SK-N-SH (cell line): Measurements from ENCODE around the gene TMEM213. TPM values are rescaled to one million over a fixed set of nuclear protein-coding genes. Genes with fewer than 3 reads are reported as not detected.

ENCODE experiments used
- CTCF ChIA-PET: fragments of 300-600, 350-600 bp; formaldehyde crosslinking; extraction: SDS; loops from one replicate; lab custom pipeline; 2021; lab: Yijun Ruan, JAX
- POLR2A ChIA-PET: fragments of 350-600 bp; sonication (Branson Sonifier 250); formaldehyde crosslinking; extraction: SDS; loops from one replicate; lab custom pipeline; 2020; ENCODE audit warnings: antibody characterized with exemption, inconsistent platforms; lab: Yijun Ruan, JAX
- DNase-seq: peaks from one replicate; pipeline ENCODE4 v3.0.0; 2012
- H2AFZ ChIP-seq: fragments of 200-600 bp; sonication (generic); 2 replicates; pipeline ENCODE4 v1.8.1; 2016; ENCODE audit warnings: antibody characterized with exemption, mild to moderate bottlenecking, low read depth
- H3F3A ChIP-seq: fragments of 200-600 bp; sonication (generic); replicated peaks from 2 replicates; pipeline ENCODE3; 2016; ENCODE audit warnings: antibody characterized with exemption, mild to moderate bottlenecking; ENCODE audit not compliant: insufficient read depth
- H3K27ac ChIP-seq, 2 experiments: fragments of 200-500 bp in 1 of 2; fragments of 200-600 bp in 1 of 2; sonication (Bioruptor generic) in 1 of 2; sonication (generic), shearing (Covaris generic) in 1 of 2; 2 replicates each; pipeline versions ENCODE4 v1.5.1 to v1.6.1; 2014 to 2016; ENCODE audit warnings: low read depth in 2 of 2, inconsistent platforms in 1 of 2, low read length in 1 of 2, mild to moderate bottlenecking in 1 of 2, mixed read lengths in 1 of 2
- H3K27me3 ChIP-seq: fragments of 200-600 bp; sonication (generic), shearing (Covaris generic); 2 replicates; pipeline ENCODE4 v1.6.1; 2016; ENCODE audit warnings: mixed run types; ENCODE audit not compliant: insufficient read depth
- H3K36me3 ChIP-seq, 2 experiments: fragments of 200-500 bp in 1 of 2; fragments of 200-600 bp in 1 of 2; sonication (Bioruptor generic) in 1 of 2; sonication (generic) in 1 of 2; replicated peaks in 1 of 2; 2 replicates each; pipeline versions ENCODE3 to v1.5.1; 2014 to 2016; ENCODE audit warnings: low read length in 1 of 2, mild to moderate bottlenecking in 1 of 2; ENCODE audit not compliant: insufficient read depth in 2 of 2, control insufficient read depth in 1 of 2
- H3K4me1 ChIP-seq, 2 experiments: fragments of 200-500 bp in 1 of 2; fragments of 200-600 bp in 1 of 2; sonication (Bioruptor generic) in 1 of 2; sonication (generic), shearing (Covaris generic) in 1 of 2; 2 replicates each; pipeline versions ENCODE4 v1.5.1 to v1.6.1; 2014 to 2016; ENCODE audit warnings: low read depth in 1 of 2, low read length in 1 of 2, mixed run types in 1 of 2; ENCODE audit not compliant: insufficient read depth in 2 of 2, control insufficient read depth in 1 of 2
- H3K4me2 ChIP-seq: fragments of 200-600 bp; sonication (generic), shearing (Covaris generic); 2 replicates; pipeline ENCODE4 v1.6.1; 2017; ENCODE audit warnings: mixed run types
- H3K4me3 ChIP-seq, 2 experiments: fragments of 200-500 bp in 1 of 2; fragments of 200-600 bp in 1 of 2; sonication (Bioruptor generic) in 1 of 2; sonication (generic), shearing (Covaris generic) in 1 of 2; 2 replicates each; pipeline versions ENCODE4 v1.5.1 to v1.8.1; 2014 to 2016; ENCODE audit warnings: low read depth in 2 of 2, inconsistent platforms in 1 of 2, low read length in 1 of 2, mild to moderate bottlenecking in 1 of 2, mixed read lengths in 1 of 2, moderate library complexity in 1 of 2
- H3K79me2 ChIP-seq: fragments of 200-600 bp; sonication (generic); 2 replicates; pipeline ENCODE4 v1.8.1; 2017; ENCODE audit warnings: mild to moderate bottlenecking; ENCODE audit not compliant: insufficient read depth
- H3K9ac ChIP-seq: fragments of 200-600 bp; sonication (generic); 2 replicates; pipeline ENCODE4 v1.6.1; 2017; ENCODE audit warnings: mixed run types
- H3K9me2 ChIP-seq: fragments of 200-600 bp; sonication (generic); 2 replicates; pipeline ENCODE4 v1.6.1; 2017; ENCODE audit warnings: mixed run types
- H3K9me3 ChIP-seq: fragments of 200-600 bp; sonication (generic); 2 replicates; pipeline ENCODE4 v1.6.1; 2017; ENCODE audit warnings: mixed run types, mild to moderate bottlenecking, moderate library complexity
- H4K20me1 ChIP-seq: fragments of 200-600 bp; sonication (generic); 2 replicates; pipeline ENCODE4 v1.6.1; 2017; ENCODE audit warnings: mild to moderate bottlenecking, mixed run types; ENCODE audit not compliant: insufficient read depth
- CHD2 ChIP-seq: fragments of 150-350 bp; IDR thresholded peaks from 2 replicates; pipeline ENCODE4 v1.6.1; 2018; ENCODE audit warnings: low read length; ENCODE audit not compliant: partially characterized antibody
- FOSL2 ChIP-seq: IDR thresholded peaks from 2 replicates; pipeline ENCODE4 v1.4.0; 2012; ENCODE audit warnings: low read depth, mild to moderate bottlenecking, moderate library complexity, borderline replicate concordance
- FOXM1 ChIP-seq: IDR thresholded peaks from 2 replicates; pipeline ENCODE4 v1.4.0; 2012; ENCODE audit warnings: low read depth, mild to moderate bottlenecking
- GABPA ChIP-seq: IDR thresholded peaks from 2 replicates; pipeline ENCODE4 v1.4.0; 2012; ENCODE audit warnings: low read depth, mild to moderate bottlenecking
- MAX ChIP-seq: IDR thresholded peaks from 2 replicates; pipeline ENCODE4 v1.4.0; 2012; ENCODE audit warnings: low read depth
- NRF1 ChIP-seq: IDR thresholded peaks from 2 replicates; pipeline ENCODE4 v1.6.1; 2012; ENCODE audit warnings: low read depth, mild to moderate bottlenecking, low read length
- SMC3 ChIP-seq: IDR thresholded peaks from 2 replicates; pipeline ENCODE4 v1.6.1; 2012; ENCODE audit warnings: low read depth, low read length, improper control_type of control experiment
- TAF1 ChIP-seq: IDR thresholded peaks from 2 replicates; pipeline ENCODE4 v1.6.1; 2012; ENCODE audit warnings: low read depth, mild to moderate bottlenecking, low read length, moderate library complexity, borderline replicate concordance
- USF1 ChIP-seq: IDR thresholded peaks from 2 replicates; pipeline ENCODE4 v1.4.0; 2012; ENCODE audit warnings: low read depth, borderline replicate concordance
- WGBS: methylation state at CpG from one replicate; pipeline ENCODE4 v1.1.6; 2017; ENCODE audit warnings: low lambda C conversion rate; 5-methylcytosine and 5-hydroxymethylcytosine counted together
- polyA plus RNA-seq, 3 experiments: library from polyadenylated mRNA; depleted of rRNA; stranded (reverse); fragments of >200 nt; gene quantifications; 2 replicates each; pipeline ENCODE4 v1.2.3, GENCODE V29; 2012
- TF ChIP-seq, protein P1 (sequence below): fragments of 150-350 bp; IDR thresholded peaks from 2 replicates; pipeline ENCODE4 v1.6.1; 2017; ENCODE audit warnings: antibody characterized with exemption, low read length, low read depth, borderline replicate concordance
- TF ChIP-seq, protein P2 (sequence below): IDR thresholded peaks from 2 replicates; pipeline ENCODE4 v1.4.0; 2012; ENCODE audit warnings: low read depth, borderline replicate concordance

TMEM213 gene
- polyA plus RNA-seq, 1 of the 3 experiments (the other 2 are of a cell fraction) = not detected

DNA sequence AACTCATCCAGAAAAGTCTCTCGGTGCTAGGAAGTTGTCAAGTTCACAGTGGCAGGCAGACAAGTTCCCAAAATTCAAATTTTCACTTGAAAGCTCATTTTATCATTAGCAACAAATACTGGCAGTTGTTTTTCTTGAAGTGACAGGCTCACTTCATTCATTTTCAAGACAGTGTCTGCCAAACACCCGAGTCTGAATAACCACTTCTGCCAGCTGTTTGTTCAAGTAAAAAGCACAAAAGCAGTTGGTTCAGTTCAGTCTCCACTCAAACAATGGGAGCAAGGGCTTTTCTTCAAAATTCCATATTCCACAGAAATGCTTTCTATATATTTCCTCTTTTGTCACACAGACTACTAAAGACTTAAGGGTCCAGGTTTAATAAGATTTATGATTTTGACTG is 47.9 kb downstream of the TMEM213 start:
- peaks cover 20 to 39% of the 10 kb centered on the region in 2 experiments for H3K36me3 ChIP-seq
- no peaks in the 10 kb centered on the region; the same call in 1 of the 2 replicates for H3K9me3 ChIP-seq
- H3K9me2 ChIP-seq = no peaks in the 10 kb centered on the region
- ChIA-PET POLR2A (no interaction called here), CTCF (no interaction called here)
- no peak for DNase-seq
- H3K4me1 ChIP-seq = 0 out of 4 replicates have a peak, but pooled peaks cover 0 to 9% of the 10 kb centered on the region in 2 experiments
- no peaks in the 10 kb centered on the region for H4K20me1 ChIP-seq
- 50% methylated on average over 2 of the region's 2 CpGs for WGBS
- H3K79me2 ChIP-seq = no peaks in the 10 kb centered on the region
- H3K27ac ChIP-seq = no peak overlapping the region
- TF ChIP-seq CHD2 = no peak
- no peak for TF ChIP-seq FOSL2
- no peak for TF ChIP-seq TAF1
- TF ChIP-seq GABPA = no peak
- TF ChIP-seq SMC3 = no peak
- TF ChIP-seq MAX = no peak
- TF ChIP-seq, protein P1, sequence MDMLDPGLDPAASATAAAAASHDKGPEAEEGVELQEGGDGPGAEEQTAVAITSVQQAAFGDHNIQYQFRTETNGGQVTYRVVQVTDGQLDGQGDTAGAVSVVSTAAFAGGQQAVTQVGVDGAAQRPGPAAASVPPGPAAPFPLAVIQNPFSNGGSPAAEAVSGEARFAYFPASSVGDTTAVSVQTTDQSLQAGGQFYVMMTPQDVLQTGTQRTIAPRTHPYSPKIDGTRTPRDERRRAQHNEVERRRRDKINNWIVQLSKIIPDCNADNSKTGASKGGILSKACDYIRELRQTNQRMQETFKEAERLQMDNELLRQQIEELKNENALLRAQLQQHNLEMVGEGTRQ = no peak
- no peak for TF ChIP-seq FOXM1
- no peak for TF ChIP-seq NRF1
- H3K9ac ChIP-seq = no peak overlapping the region
- no peak overlapping the region for H2AFZ ChIP-seq
- no peaks in the 10 kb centered on the region for H3K27me3 ChIP-seq
- H3K4me3 ChIP-seq = no peak overlapping the region
- no peak overlapping the region for H3K4me2 ChIP-seq
- peaks cover 3% of the 10 kb centered on the region for H3F3A ChIP-seq

- no peak for DNase-seq
- TF ChIP-seq, protein P1 = no peak
- TF ChIP-seq, protein P2, sequence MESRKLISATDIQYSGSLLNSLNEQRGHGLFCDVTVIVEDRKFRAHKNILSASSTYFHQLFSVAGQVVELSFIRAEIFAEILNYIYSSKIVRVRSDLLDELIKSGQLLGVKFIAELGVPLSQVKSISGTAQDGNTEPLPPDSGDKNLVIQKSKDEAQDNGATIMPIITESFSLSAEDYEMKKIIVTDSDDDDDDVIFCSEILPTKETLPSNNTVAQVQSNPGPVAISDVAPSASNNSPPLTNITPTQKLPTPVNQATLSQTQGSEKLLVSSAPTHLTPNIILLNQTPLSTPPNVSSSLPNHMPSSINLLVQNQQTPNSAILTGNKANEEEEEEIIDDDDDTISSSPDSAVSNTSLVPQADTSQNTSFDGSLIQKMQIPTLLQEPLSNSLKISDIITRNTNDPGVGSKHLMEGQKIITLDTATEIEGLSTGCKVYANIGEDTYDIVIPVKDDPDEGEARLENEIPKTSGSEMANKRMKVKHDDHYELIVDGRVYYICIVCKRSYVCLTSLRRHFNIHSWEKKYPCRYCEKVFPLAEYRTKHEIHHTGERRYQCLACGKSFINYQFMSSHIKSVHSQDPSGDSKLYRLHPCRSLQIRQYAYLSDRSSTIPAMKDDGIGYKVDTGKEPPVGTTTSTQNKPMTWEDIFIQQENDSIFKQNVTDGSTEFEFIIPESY = no peak
- TF ChIP-seq USF1 = no peak
- Histone ChIP-seq H3K27ac (peak overlapping the region in 1 of 2 experiments; percentile 41; a peak in 1 of 4 replicates), H2AFZ (no peak overlapping the region), H3K9me2 (no peaks in the 10 kb centered on the region), H3K4me2 (no peak overlapping the region), H3K4me1 (peaks cover 0 to 3% of the 10 kb centered on the region in 2 experiments; a peak in 2 of 4 replicates), H4K20me1 (no peaks in the 10 kb centered on the region), H3K79me2 (no peaks in the 10 kb centered on the region), H3F3A (peaks cover 3% of the 10 kb centered on the region), H3K27me3 (no peaks in the 10 kb centered on the region), H3K9ac (no peak overlapping the region), H3K9me3 (no peaks in the 10 kb centered on the region; the same call in 1 of the 2 replicates), H3K36me3 (peaks cover 26 to 52% of the 10 kb centered on the region in 2 experiments), H3K4me3 (no peak overlapping the region)
- CTCF ChIA-PET = interaction anchor here (1.9 kb wide), 1 partner anchor 11 kb away, joined by 6 read pairs; no protein-coding TSS in a partner anchor
- POLR2A ChIA-PET = no interaction called here
- 93% methylated on average over 3 of the region's 3 CpGs for WGBS
These were observed 50.5 kb downstream of the TMEM213 start for GRCh38 chr7:138848056-138848980.
